NCI-H446 treated with DMSO at 0.1 percent for 48 hours (cell line): ENCODE results near the gene RPA3.

ENCODE experiments used
- DNase-seq: peaks from one replicate; lab custom pipeline; 2025; lab: John Stamatoyannopoulos, UW

Gene RPA3

GRCh38 chr7:7718492-7718891 lies at the start of gene RPA3:
Gene RPA3, minus strand, starts transcription at chr7:7718607. Its CDS starts 78,189 bp downstream, at chr7:7640418.
- DNase-seq, result peak; percentile 84

GRCh38 chr7:7766671-7767070 lies 48.3 kb upstream of the RPA3 start:
- no peak for DNase-seq

- DNase-seq, result no peak
Measured at GRCh38 chr7:7765422-7765821, 47.0 kb upstream of the RPA3 start.

- DNase-seq, result peak; percentile 18
Measured at GRCh38 chr7:7764520-7765396, 46.4 kb upstream of the RPA3 start.

GRCh38 chr7:7761974-7762779 lies 43.8 kb upstream of the RPA3 start:
- peak; percentile 15 for DNase-seq

- peak; percentile 81 for DNase-seq
Measured at GRCh38 chr7:7761340-7761973, 43.0 kb upstream of the RPA3 start.

GRCh38 chr7:7757576-7757975 lies 39.2 kb upstream of the RPA3 start:
- no peak for DNase-seq

GRCh38 chr7:7756577-7756976 lies 38.2 kb upstream of the RPA3 start:
- no peak for DNase-seq

GRCh38 chr7:7751243-7752092 lies 33.1 kb upstream of the RPA3 start:
- no peak for DNase-seq

GRCh38 chr7:7750571-7751242 lies 32.3 kb upstream of the RPA3 start:
- DNase-seq, result no peak

GRCh38 chr7:7746458-7746857 lies 28.1 kb upstream of the RPA3 start:
- no peak for DNase-seq

- DNase-seq, result no peak
Measured at GRCh38 chr7:7745966-7746365, 27.6 kb upstream of the RPA3 start.

GRCh38 chr7:7745258-7745657 lies 26.9 kb upstream of the RPA3 start:
- DNase-seq, result no peak

GRCh38 chr7:7742223-7742622 lies 23.8 kb upstream of the RPA3 start:
- DNase-seq, result peak; percentile 15

- no peak for DNase-seq
Measured at GRCh38 chr7:7740037-7740355, 21.6 kb upstream of the RPA3 start.

- no peak for DNase-seq
Measured at GRCh38 chr7:7739204-7740036, 21.0 kb upstream of the RPA3 start.

- no peak for DNase-seq
Measured at GRCh38 chr7:7738622-7739021, 20.2 kb upstream of the RPA3 start.

GRCh38 chr7:7738177-7738576 lies 19.8 kb upstream of the RPA3 start:
- DNase-seq, result peak; percentile 31

GRCh38 chr7:7737674-7738073 lies 19.3 kb upstream of the RPA3 start:
- DNase-seq, result no peak

- peak; percentile 51 for DNase-seq
Measured at GRCh38 chr7:7736671-7737070, 18.3 kb upstream of the RPA3 start.
